Dedifferentiated amniotic fluid mesenchymal stem cell (primary cell): ENCODE data around the gene PNMT.

Experiments
- DNase-seq: peaks from one replicate; pipeline ENCODE4 v3.0.0-alpha.2; 2016; ENCODE audit errors: extremely low spot score

PNMT gene

GRCh38 chr17:39653662-39654331 is 14.5 kb upstream of the PNMT start:
- no peak for DNase-seq

GRCh38 chr17:39655105-39655504 is 13.1 kb upstream of the PNMT start:
- no peak for DNase-seq

DNA sequence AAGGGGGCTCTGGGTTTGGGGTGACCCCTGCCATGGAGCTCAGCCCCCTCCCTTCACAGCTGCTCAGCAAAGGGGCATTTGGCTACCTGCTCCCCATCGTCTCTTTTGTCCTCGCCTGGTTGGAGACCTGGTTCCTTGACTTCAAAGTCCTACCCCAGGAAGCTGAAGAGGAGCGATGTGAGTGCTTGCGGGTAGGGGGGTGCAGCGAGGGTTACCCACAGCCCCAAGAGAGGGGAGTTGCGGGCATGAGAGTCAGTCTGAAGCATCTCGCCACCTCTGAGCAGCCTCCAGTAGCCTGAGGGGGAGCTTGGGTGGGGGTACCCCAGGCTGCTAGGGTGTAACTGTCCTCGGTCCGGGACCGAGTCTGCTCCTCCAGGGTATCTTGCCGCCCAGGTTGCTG is 9.9 kb upstream of the PNMT start:
- DNase-seq = no peak

- no peak for DNase-seq
These were observed 9.5 kb upstream of the PNMT start for GRCh38 chr17:39658760-39659159.

DNA sequence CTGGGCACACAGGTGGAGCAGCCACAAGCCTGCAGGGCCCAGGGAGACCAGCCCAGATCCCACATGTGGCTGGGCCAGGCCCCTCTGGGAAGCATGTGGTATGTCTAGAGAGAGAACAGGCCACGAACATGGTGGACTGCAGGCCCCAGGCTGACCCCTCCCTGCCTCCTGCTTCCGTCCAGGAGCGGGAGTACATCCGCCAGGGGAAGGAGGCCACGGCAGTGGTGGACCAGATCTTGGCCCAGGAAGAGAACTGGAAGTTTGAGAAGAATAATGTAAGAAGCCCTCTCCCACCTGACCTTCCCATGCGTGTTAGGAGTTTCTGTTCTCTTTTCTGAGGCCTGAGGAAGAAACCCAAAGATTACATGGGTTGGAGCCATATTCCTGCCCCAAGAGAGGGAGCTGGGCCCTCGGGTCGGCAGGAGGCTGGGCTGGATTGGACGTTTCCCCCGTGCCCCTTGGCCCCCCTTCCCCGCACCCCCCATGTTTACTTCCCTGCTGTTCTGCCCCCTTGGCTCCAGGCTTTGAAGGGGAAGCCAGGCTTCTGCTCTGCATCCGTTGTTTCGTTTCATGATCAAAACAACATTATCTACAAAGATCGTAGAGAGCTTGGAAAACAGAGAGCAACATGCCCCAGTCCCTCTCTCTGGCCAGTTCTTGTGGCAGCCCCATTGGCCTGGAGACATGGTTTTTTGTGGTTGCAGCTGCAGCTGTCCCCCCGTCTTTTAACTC is 8.8 kb upstream of the PNMT start:
- no peak for DNase-seq

- no peak for DNase-seq
These were observed 8.3 kb upstream of the PNMT start for GRCh38 chr17:39660011-39660360.

DNA sequence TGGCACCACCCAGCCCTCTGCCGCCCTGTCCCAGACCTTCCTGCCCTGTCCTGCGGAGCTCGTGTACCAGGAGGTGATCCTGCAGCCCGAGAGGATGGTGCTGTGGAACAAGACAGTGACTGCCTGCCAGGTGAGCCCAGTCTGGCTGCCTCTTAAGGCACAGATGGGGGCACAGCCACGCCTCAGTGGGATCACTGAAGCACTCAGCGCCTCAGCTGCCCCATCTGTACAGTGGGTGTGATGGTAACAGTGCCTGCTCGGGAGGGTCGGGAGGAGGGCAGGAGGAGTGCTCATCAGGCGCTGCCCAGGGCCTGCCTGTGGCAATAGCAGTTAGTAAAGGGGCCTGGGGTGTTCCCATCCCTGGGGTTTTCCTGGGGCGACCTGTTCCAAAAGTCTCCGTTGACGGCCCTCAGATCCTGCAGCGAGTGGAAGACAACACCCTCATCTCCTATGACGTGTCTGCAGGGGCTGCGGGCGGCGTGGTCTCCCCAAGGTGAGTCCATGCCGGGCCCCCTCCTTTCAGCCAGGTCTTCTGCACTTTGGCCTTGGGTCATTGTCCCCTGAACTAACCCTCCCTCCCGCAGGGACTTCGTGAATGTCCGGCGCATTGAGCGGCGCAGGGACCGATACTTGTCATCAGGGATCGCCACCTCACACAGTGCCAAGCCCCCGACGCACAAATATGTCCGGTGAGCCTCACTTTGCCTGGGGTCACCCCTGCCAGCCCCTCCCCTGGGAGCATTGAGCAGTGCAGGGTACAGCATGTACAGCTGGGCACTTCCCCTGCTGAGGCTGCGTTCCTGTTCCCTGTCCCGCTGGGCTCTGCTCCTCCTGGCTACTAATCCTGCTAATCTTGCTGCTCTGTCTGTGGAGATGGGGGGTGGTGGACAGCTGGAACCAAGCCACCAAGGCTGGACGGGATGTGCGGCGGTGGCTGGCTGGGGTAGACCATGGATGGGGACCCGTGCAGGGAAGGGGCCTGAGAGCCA is 7.6 kb upstream of the PNMT start:
- DNase-seq = no peak

DNA sequence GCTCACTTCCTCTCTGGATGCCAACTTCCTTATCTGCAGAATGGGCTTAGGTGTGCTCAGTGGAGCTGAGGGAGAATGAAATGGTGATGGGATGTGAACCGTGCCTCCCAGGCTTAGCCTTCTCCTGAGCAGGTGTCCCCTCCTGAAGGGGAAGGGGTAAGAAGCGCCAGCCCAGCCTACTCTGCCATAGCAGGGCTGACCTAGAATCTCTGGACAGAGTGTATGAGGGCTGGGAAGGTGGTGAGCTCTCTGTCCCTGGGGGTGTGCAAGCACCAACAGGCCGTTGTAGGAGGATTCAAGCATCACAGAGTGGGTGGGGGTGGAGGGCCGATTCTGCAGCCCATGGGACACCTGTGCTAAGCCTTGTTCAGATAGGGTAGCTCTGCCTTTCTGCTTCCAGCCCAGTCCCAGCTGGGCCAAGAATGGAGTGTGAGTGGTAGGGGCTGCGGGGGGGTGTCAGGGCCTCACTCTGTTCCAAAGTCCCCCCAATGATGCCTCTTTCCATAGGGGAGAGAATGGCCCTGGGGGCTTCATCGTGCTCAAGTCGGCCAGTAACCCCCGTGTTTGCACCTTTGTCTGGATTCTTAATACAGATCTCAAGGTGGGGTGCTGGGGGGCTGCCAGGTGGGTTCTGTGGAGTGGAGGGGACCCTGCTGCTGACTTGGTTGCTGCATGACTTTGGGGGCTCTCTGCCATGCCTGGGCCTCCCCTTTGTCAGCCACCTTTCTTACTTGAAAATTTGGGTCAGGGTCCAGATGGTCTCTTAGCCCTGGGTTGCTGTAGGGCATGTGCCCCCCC is 6.3 kb upstream of the PNMT start:
- no peak for DNase-seq

DNA sequence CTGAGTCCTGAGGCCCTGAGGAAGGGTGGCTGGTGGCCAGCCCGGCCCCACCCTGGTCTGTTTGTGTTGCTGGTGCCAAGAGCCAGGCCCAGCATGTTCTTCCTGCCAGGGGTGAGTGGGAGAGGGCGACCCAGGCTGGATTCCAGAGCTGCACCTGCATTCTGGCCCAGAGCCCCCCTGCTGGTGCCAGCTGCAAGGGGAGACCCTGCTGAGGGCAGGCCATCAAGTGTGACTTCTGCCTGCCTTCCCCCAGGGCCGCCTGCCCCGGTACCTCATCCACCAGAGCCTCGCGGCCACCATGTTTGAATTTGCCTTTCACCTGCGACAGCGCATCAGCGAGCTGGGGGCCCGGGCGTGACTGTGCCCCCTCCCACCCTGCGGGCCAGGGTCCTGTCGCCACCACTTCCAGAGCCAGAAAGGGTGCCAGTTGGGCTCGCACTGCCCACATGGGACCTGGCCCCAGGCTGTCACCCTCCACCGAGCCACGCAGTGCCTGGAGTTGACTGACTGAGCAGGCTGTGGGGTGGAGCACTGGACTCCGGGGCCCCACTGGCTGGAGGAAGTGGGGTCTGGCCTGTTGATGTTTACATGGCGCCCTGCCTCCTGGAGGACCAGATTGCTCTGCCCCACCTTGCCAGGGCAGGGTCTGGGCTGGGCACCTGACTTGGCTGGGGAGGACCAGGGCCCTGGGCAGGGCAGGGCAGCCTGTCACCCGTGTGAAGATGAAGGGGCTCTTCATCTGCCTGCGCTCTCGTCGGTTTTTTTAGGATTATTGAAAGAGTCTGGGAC is 5.5 kb upstream of the PNMT start:
- no peak for DNase-seq

- no peak for DNase-seq
These were observed 4.9 kb upstream of the PNMT start for GRCh38 chr17:39663340-39663687.

GRCh38 chr17:39663688-39664580 is 4.3 kb upstream of the PNMT start:
- no peak for DNase-seq

DNA sequence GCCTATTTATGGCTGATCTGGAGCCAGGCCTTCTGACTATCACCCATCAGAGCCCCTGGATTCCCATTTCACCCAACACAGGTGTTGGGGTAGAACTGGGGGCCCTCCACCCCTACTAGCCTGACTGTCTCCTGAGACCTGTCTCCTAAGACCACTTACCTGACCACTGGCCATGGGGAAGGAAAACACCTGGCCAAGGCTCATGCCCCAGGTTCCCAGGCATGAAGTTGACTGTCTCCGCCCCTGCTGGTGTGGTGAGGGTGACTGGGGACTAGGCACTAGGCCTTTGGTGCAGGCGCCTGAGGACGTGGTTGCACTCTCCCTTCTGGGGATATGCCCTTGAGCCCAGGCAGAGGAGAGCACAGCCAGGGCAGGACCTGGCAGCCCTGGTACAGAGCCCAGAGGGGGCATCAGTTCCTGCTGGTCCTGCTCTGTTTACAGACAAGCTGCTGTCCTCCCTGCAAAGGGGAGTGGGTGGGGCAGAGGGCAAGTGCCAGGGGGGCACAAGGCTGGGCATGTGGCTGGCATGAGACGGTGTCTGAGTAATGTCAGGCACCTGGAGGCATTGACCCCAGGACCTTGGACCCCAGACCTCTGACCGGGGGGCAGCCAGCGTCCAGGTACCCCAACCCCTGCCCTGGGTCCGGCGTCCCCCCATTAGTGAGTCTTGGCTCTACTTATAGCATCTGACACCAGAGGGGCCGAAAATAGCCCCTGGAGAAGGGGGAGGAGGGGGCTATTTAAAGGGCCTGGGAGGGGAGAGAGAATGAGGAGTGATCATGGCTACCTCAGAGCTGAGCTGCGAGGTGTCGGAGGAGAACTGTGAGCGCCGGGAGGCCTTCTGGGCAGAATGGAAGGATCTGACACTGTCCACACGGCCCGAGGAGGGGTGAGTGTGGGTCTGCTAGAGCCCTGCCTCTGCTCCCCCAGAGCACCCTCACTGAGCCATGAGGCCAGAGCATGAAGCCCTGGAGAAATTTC is 3.4 kb upstream of the PNMT start, which contains the start of gene TCAP:
TSS of gene TCAP (plus strand) at position 769 of the 981 bp plus-strand sequence. CDS start at position 780, 11 bp downstream.
- DNase-seq = no peak

GRCh38 chr17:39665642-39666224 is 2.5 kb upstream of the PNMT start:
- no peak for DNase-seq

- DNase-seq = no peak
These were observed 2.0 kb upstream of the PNMT start for GRCh38 chr17:39666231-39666600.

GRCh38 chr17:39666601-39667261 is 1.5 kb upstream of the PNMT start:
- DNase-seq = no peak

DNA sequence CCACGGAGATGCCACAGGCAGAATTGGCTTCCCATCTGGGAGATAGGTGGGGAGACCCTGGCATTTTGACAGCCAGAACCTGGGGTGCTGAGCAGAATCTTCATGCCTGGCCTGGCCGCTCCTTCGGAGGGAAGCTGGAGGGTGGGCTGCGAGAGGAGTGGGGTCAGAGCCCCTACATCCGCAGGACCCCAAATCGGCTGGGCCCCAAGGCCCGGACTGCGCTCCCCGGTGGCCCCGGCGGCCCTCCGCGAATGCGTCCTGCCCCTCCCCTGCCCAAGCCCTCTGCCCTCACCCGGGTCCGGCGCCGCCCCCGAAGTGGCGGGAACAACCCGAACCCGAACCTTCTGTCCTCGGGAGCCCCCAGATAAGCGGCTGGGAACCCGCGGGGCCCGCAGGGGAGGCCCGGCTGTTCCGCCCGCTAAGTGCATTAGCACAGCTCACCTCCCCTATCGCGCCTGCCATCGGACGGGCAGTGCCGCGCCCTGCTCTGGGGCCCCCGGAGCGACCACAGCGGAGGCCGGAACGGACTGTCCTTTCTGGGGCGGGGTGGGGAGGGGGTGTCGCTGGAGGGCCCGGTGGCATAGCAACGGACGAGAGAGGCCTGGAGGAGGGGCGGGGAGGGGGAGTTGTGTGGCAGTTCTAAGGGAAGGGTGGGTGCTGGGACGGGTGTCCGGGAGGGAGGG is 850 bp upstream of the PNMT start:
- DNase-seq = no peak
